ENCODE data around the gene BRF1. TPM values are rescaled to one million over a fixed set of nuclear protein-coding genes. Genes with fewer than 3 reads are reported as not detected.
A peak's percentile ranks its signal among the peaks of the same experiment; 100 is the strongest.

Gene BRF1
- total RNA-seq = 10 to 100 TPM; 21.9 to 22.8 TPM

GRCh38 chr14:105300542-105301102 is at the start of gene BRF1:
TSS of gene BRF1 (minus strand) at chr14:105301001. CDS start at chr14:105300629, 372 bp downstream.
- H3K4me1 Mint-ChIP-seq = peaks cover 23% of the 10 kb centered on the region
- no peaks in the 10 kb centered on the region for H3K27me3 Mint-ChIP-seq
- H3K4me3 Mint-ChIP-seq = peak within 1 kb of the TSS; percentile 84
- peak within 1 kb of the TSS; percentile 91 for H3K27ac Mint-ChIP-seq
- peak; percentile 99 for DNase-seq
- H3K9me3 Mint-ChIP-seq = peaks cover 1% of the 10 kb centered on the region
- H3K36me3 Mint-ChIP-seq = peaks cover 5% of the 10 kb centered on the region

- Mint-ChIP-seq H3K27me3 (no peaks in the 10 kb centered on the region), H3K4me3 (no peak overlapping the region), H3K36me3 (no peaks in the 10 kb centered on the region), H3K4me1 (no peaks in the 10 kb centered on the region), H3K27ac (no peak overlapping the region), H3K9me3 (peaks cover 4% of the 10 kb centered on the region)
- no peak for DNase-seq
These were observed 49.2 kb upstream of the BRF1 start for GRCh38 chr14:105349992-105350391.

DNA sequence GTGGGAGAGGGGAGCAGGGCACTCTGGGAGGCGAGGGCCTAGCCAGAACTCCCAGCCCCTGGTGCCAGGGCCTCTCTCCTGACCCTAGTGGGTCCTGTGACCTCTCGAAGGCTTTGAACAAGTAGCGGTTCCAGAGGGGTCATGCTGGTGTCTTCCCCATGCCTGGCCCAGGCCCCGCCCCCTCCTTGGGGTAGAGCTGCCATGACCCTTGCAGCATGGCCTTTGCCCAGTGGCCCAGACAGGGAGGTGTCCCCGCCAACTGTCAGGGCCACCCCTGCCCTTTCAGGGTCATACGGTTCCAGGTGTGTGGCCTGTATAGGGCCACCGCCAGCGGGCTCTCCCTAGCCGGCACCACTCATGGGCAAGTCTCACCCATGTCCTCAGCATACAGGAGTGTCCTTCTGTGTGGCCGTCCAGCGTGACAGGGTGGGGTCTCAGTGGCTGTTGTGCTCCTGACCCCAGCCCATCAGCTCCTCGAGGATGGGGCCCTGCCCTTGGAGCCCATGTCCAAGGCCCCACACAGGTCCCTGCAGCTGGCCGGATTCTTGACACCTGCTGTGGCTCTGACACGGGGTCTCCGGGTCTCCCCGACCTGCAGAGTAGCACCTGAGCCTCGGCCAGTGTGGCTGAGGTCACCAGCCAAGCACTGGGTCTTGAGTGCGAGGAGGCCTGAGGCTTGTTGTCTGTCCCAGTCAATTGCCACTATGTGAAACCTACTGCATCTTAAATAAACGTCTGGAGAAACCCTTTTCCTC is 48.3 kb upstream of the BRF1 start:
- no peak for DNase-seq
- Mint-ChIP-seq H3K27ac (no peak overlapping the region), H3K4me3 (no peak overlapping the region), H3K9me3 (peaks cover 4% of the 10 kb centered on the region), H3K4me1 (peaks cover 2% of the 10 kb centered on the region), H3K27me3 (no peaks in the 10 kb centered on the region), H3K36me3 (no peaks in the 10 kb centered on the region)

DNA sequence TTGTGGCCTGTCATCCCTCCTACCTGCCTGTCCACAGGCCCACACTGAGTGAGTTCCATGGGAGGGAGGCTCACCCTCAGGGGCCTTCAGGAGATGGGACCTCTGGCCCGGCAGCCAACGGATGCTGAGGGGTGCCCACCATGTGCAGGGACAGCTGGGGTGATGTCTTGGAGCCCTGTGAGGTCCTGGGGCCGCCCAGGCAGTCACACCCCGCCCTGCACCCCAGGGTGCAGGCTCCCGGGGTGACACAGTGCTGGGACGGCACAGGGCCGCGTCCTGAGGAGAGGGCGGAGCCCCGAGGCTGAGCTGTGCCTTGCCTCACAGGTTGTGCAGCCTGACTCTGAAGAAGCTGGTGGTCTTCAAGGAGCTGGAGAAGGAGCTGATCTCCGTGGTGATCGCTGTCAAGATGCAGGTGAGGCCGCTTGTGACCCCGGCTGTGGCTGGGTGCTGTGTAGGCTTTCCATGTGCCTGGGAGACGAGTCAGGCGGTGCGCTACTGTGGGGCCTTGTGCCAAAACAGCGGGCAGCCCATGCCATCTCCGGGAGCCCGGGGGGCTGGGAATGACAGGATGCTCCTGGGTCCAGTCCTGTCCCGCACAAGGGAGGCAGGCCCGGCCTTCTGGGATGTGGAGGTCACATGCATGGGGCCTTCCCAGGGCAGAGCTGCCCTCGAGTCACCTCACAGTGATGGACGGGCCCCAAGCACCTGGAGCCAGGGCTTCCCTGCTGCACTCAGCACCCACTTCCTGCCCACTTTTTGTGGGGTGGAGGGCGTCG is 47.6 kb upstream of the BRF1 start:
- peaks cover 2% of the 10 kb centered on the region for H3K4me1 Mint-ChIP-seq
- no peak for DNase-seq
- no peaks in the 10 kb centered on the region for H3K27me3 Mint-ChIP-seq
- no peak overlapping the region for H3K4me3 Mint-ChIP-seq
- no peak overlapping the region for H3K27ac Mint-ChIP-seq
- no peaks in the 10 kb centered on the region for H3K36me3 Mint-ChIP-seq
- peaks cover 4% of the 10 kb centered on the region for H3K9me3 Mint-ChIP-seq

GRCh38 chr14:105347587-105347968 is 46.8 kb upstream of the BRF1 start:
- Mint-ChIP-seq H3K27ac (no peak overlapping the region), H3K9me3 (peaks cover 4% of the 10 kb centered on the region), H3K4me3 (no peak overlapping the region), H3K27me3 (no peaks in the 10 kb centered on the region), H3K4me1 (peaks cover 2% of the 10 kb centered on the region), H3K36me3 (no peaks in the 10 kb centered on the region)
- no peak for DNase-seq

GRCh38 chr14:105346876-105347586 is 46.2 kb upstream of the BRF1 start:
- no peak for DNase-seq
- Mint-ChIP-seq H3K9me3 (peaks cover 4% of the 10 kb centered on the region), H3K27ac (no peak overlapping the region), H3K36me3 (no peaks in the 10 kb centered on the region), H3K4me3 (no peak overlapping the region), H3K27me3 (no peaks in the 10 kb centered on the region), H3K4me1 (peaks cover 2% of the 10 kb centered on the region)

GRCh38 chr14:105346200-105346533 is 45.4 kb upstream of the BRF1 start:
- Mint-ChIP-seq H3K4me3 (no peak overlapping the region), H3K36me3 (no peaks in the 10 kb centered on the region), H3K4me1 (peaks cover 4% of the 10 kb centered on the region), H3K9me3 (peaks cover 4% of the 10 kb centered on the region), H3K27ac (no peak overlapping the region), H3K27me3 (no peaks in the 10 kb centered on the region)
- DNase-seq = no peak

GRCh38 chr14:105343194-105343593 is 42.4 kb upstream of the BRF1 start:
- no peak for DNase-seq
- Mint-ChIP-seq H3K9me3 (peaks cover 4% of the 10 kb centered on the region), H3K36me3 (no peaks in the 10 kb centered on the region), H3K4me3 (no peak overlapping the region), H3K4me1 (peaks cover 12% of the 10 kb centered on the region), H3K27me3 (no peaks in the 10 kb centered on the region), H3K27ac (no peak overlapping the region)

GRCh38 chr14:105340821-105341733 is 40.3 kb upstream of the BRF1 start:
- peaks cover 12% of the 10 kb centered on the region for H3K4me1 Mint-ChIP-seq
- no peak for DNase-seq
- peak overlapping the region; percentile 20 for H3K27ac Mint-ChIP-seq
- peaks cover 4% of the 10 kb centered on the region for H3K9me3 Mint-ChIP-seq
- H3K36me3 Mint-ChIP-seq = peaks cover 5% of the 10 kb centered on the region
- no peaks in the 10 kb centered on the region for H3K27me3 Mint-ChIP-seq
- H3K4me3 Mint-ChIP-seq = no peak overlapping the region

- no peak overlapping the region for H3K27ac Mint-ChIP-seq
These were observed 37.4 kb upstream of the BRF1 start for GRCh38 chr14:105337966-105338741.

DNA sequence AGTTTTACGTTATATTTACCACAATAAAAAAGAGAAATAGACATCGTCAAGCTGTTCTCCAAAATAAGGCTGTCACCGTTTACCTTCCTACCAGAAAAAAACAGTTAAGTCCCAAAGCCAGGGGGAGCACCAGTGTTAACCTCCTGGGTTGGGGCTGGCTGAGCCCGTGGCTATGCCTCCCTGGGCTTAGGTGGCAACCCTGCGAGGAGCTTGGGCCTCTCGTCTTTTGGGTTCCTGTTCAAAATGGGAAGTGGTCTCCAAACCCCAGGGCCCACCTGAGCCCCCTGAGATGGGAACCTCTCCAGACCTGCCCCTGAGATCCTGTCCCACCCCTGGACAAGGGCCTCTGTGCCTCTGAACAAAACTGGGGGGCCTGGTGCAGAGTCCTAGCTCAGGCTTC is 36.6 kb upstream of the BRF1 start:
- Mint-ChIP-seq H3K36me3 (peaks cover 5% of the 10 kb centered on the region), H3K4me1 (peaks cover 17% of the 10 kb centered on the region), H3K27ac (no peak overlapping the region), H3K27me3 (no peaks in the 10 kb centered on the region), H3K4me3 (no peak overlapping the region), H3K9me3 (no peaks in the 10 kb centered on the region)
- no peak for DNase-seq

More at GRCh38 chr14:105337966-105338741, 37.4 kb upstream of the BRF1 start:
- no peak for DNase-seq
- no peaks in the 10 kb centered on the region for H3K9me3 Mint-ChIP-seq
- no peak overlapping the region for H3K4me3 Mint-ChIP-seq
- peaks cover 11% of the 10 kb centered on the region for H3K4me1 Mint-ChIP-seq
- H3K27me3 Mint-ChIP-seq = no peaks in the 10 kb centered on the region
- peaks cover 5% of the 10 kb centered on the region for H3K36me3 Mint-ChIP-seq

DNA sequence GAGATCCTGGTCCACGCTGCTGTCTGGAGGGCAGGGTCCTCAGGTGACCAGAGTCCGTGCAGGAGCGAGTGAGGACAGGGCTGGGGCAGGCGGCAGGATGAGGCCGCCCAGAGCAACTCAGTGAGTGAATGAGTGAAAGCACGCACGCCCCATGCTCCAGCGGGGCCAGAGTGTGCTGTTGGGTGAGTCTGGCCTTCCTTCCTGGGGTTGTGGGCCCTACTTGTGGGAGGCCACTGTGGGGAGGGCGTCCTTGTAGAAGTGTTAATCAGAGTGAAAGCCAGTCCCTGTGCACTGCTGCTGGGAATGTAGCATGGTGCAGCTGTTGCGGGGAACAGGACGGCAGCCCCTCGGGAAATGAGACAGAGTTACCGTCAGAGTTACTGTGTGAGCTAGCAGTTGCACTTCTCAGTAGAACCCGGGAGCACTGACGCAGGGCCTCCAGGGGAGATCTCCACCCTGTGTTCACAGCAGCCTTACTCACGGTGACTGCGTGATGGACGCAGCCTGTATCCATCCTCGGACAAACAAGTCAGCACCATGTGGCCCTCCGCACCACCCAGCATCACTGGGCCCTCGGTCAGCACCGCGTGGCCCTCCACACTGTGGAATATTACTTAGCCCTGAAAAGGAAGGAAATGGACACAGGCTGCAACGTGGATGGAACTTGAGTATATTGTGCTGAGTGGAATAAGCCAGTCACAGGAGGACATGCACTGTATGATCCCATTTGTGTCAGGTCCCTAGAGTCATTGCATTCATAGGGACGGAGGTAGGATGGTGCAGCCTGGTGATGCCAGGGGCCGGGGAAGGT is 35.9 kb upstream of the BRF1 start:
- H3K27me3 Mint-ChIP-seq = no peaks in the 10 kb centered on the region
- H3K4me1 Mint-ChIP-seq = peaks cover 21% of the 10 kb centered on the region
- no peak overlapping the region for H3K27ac Mint-ChIP-seq
- no peak for DNase-seq
- H3K9me3 Mint-ChIP-seq = no peaks in the 10 kb centered on the region
- no peak overlapping the region for H3K4me3 Mint-ChIP-seq
- peaks cover 5% of the 10 kb centered on the region for H3K36me3 Mint-ChIP-seq

Data from activated naive CD8-positive, alpha-beta T cell treated with anti-CD3 and anti-CD28 coated beads for 36 hours (primary cell).